Peyer's patch (tissue), 4 donors: ENCODE data around the gene CD38. TPM values are rescaled to one million over a fixed set of nuclear protein-coding genes. Genes with fewer than 3 reads are reported as not detected.

Experiments used
- DNase-seq, 3 donors: peaks; one replicate each; pipeline ENCODE4 v3.0.0-alpha.2; 2017 to 2019
- H3K27ac ChIP-seq, 4 donors: fragments of 200-600 bp; sonication (generic); one replicate each; pipeline ENCODE4 v1.5.1; 2016 to 2019
- H3K27me3 ChIP-seq, 2 donors: fragments of 200-600 bp; sonication (generic); one replicate each; pipeline ENCODE4 v1.5.1; 2019
- H3K36me3 ChIP-seq, 3 donors: fragments of 200-600 bp; sonication (generic); one replicate each; pipeline ENCODE4 v1.5.1; 2016 to 2019
- H3K4me1 ChIP-seq, 4 donors: fragments of 200-600 bp; sonication (generic); one replicate each; pipeline ENCODE4 v1.5.1; 2016 to 2019
- H3K4me3 ChIP-seq, 4 donors: fragments of 200-600 bp; sonication (generic); 1 replicate in 3 of 4; 2 replicates in 1 of 4; pipeline ENCODE4 v1.5.1; 2016 to 2019; ENCODE audit warnings: mild to moderate bottlenecking in 1 of 4
- H3K9me3 ChIP-seq, 4 donors: fragments of 200-600 bp; sonication (generic); one replicate each; pipeline ENCODE4 v1.5.1; 2016 to 2019; ENCODE audit warnings: mild to moderate bottlenecking in 1 of 4
- POLR2A ChIP-seq, 2 donors: fragments of 450-650 bp; IDR thresholded peaks; one replicate each; pipeline ENCODE4 v1.5.1; 2017; ENCODE audit warnings: antibody characterized with exemption in 2 of 2, mild to moderate bottlenecking in 2 of 2, moderate library complexity in 2 of 2
- total RNA-seq, 4 donors: library from RNA; depleted of rRNA; stranded (reverse); fragments of >200 nt; gene quantifications; one replicate each; pipeline ENCODE4 v1.1.0, GENCODE V29; 2016
- TF ChIP-seq, protein P1 (sequence below), 6 experiments: fragments of 450-650 bp in 4 of 6; fragments of 200-600 bp in 2 of 6; sonication (generic) in 1 of 6; IDR thresholded peaks; one replicate each; pipeline ENCODE4 v1.5.1; 2017 to 2019; ENCODE audit warnings: antibody characterized with exemption in 6 of 6, mild to moderate bottlenecking in 3 of 6, moderate library complexity in 1 of 6

The CD38 gene
- total RNA-seq, 4 donors from 2014 or later = 2.1 to 19.0 (median 3.9) TPM

DNA sequence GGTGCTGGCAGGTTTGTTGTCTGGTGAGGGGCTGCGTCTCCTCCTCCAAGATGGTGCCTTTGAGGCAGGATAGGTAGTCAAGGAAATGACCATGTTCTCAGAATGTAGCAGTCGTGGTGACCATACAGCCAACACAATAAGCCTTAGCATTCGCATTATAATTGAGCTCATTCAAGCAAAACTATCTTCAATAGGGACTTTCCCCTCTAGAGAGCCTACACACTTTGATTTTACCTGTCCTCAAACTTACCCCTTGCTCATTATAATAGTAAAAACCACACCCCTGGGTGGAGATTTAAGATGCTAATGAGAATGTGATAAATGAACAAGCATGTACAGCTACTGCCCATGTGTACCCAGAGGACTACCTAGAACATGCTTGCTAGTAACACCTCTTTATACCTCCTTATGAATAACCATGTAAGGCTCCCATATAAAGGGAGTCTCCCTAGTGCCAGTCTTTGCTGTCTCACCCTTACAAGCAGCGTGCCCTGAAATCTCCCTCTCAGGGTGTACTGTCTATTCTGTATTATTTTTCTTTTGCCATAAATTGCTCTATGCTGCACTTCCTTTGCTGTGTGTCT, 112.2 kb downstream of the CD38 start:
- Histone ChIP-seq H3K27ac (no peak overlapping the region), H3K27me3 (no peaks in the 10 kb centered on the region), H3K4me1 (no peaks in the 10 kb centered on the region), H3K9me3 (no peaks in the 10 kb centered on the region), H3K4me3 (no peak overlapping the region), H3K36me3 (no peaks in the 10 kb centered on the region)
- DNase-seq = no peak
- TF ChIP-seq POLR2A (IDR thresholded peaks at IDR 0.05) = no peak
- TF ChIP-seq, protein P1, sequence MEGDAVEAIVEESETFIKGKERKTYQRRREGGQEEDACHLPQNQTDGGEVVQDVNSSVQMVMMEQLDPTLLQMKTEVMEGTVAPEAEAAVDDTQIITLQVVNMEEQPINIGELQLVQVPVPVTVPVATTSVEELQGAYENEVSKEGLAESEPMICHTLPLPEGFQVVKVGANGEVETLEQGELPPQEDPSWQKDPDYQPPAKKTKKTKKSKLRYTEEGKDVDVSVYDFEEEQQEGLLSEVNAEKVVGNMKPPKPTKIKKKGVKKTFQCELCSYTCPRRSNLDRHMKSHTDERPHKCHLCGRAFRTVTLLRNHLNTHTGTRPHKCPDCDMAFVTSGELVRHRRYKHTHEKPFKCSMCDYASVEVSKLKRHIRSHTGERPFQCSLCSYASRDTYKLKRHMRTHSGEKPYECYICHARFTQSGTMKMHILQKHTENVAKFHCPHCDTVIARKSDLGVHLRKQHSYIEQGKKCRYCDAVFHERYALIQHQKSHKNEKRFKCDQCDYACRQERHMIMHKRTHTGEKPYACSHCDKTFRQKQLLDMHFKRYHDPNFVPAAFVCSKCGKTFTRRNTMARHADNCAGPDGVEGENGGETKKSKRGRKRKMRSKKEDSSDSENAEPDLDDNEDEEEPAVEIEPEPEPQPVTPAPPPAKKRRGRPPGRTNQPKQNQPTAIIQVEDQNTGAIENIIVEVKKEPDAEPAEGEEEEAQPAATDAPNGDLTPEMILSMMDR (IDR thresholded peaks at IDR 0.05) = no peak

DNA sequence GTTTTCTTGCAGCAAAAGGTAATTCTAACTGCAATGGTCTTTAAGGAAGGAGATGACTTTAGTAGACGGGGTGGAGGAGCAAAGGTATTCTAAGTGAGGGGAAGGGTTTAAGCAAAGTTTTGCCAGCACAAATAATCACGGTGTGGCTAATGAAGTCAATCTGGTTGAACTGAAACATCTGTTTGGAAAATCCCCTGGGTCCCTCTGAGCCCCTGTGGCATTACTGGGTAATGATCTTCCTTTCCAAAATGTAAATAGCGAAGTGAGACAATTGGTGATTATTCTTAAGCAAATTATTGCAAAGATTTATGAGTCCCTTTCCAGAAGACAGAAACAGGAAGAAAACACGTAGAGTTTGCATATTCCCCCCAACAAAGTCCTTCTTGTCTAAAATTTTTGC, 113.2 kb downstream of the CD38 start:
- Histone ChIP-seq H3K27ac (no peak overlapping the region), H3K27me3 (no peaks in the 10 kb centered on the region)

DNA sequence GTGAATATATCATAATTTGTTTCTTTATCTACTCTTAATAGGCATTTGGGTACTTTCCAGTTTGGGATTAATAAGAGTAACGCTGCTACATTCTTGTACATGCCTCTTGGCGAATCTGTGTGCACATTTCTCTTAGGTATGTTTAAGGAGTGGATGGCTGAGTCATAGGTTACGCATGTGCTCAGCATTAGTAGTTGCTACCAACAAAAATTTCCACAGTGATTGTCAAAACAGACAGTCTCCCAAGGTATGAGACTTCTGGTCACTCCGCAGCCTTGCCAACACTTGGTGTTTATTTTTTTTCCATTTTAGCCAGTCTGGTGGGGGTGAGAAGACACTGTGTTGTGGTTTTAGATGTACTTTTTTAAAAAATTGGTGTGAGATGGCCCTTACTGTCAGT, 115.8 kb downstream of the CD38 start:
- H3K9me3 ChIP-seq = no peaks in the 10 kb centered on the region
- H3K36me3 ChIP-seq = no peaks in the 10 kb centered on the region
- DNase-seq = no peak
- H3K4me3 ChIP-seq = no peak overlapping the region
- no peak overlapping the region for H3K27ac ChIP-seq
- TF ChIP-seq, protein P1 (IDR thresholded peaks at IDR 0.05) = no peak
- TF ChIP-seq POLR2A (IDR thresholded peaks at IDR 0.05) = no peak
- H3K4me1 ChIP-seq = no peaks in the 10 kb centered on the region
- no peaks in the 10 kb centered on the region for H3K27me3 ChIP-seq

More for the DNA sequence above, 113.2 kb downstream of the CD38 start:
- Histone ChIP-seq H3K9me3 (no peaks in the 10 kb centered on the region), H3K4me3 (no peak overlapping the region), H3K4me1 (no peaks in the 10 kb centered on the region), H3K36me3 (no peaks in the 10 kb centered on the region)
- DNase-seq = no peak
- no peak for TF ChIP-seq POLR2A (IDR thresholded peaks at IDR 0.05)
- TF ChIP-seq, protein P1 (IDR thresholded peaks at IDR 0.05) = no peak

DNA sequence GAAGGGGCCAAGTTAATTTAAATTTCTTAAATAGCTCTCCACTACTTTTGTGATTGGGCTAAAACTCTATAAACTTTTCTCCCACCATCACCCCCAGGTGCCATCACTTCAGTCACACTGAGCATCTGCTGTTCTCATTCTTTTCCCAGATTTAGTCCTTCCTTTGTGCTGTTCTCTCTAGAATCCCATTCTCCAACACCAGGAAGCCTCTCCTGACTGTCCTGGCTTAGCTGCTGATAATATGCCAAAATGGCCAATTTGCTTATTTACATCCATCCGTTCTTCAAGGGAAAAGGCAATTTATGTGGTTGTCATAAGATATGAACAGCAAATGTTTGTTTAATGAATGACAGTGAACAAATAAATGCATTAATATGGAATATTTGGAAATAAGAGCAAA, 116.3 kb downstream of the CD38 start:
- no peaks in the 10 kb centered on the region for H3K27me3 ChIP-seq
- no peak for DNase-seq
- H3K9me3 ChIP-seq = no peaks in the 10 kb centered on the region
- no peaks in the 10 kb centered on the region for H3K36me3 ChIP-seq
- H3K4me3 ChIP-seq = no peak overlapping the region
- TF ChIP-seq, protein P1 (IDR thresholded peaks at IDR 0.05) = no peak
- TF ChIP-seq POLR2A (IDR thresholded peaks at IDR 0.05) = no peak
- H3K27ac ChIP-seq = no peak overlapping the region
- no peaks in the 10 kb centered on the region for H3K4me1 ChIP-seq

DNA sequence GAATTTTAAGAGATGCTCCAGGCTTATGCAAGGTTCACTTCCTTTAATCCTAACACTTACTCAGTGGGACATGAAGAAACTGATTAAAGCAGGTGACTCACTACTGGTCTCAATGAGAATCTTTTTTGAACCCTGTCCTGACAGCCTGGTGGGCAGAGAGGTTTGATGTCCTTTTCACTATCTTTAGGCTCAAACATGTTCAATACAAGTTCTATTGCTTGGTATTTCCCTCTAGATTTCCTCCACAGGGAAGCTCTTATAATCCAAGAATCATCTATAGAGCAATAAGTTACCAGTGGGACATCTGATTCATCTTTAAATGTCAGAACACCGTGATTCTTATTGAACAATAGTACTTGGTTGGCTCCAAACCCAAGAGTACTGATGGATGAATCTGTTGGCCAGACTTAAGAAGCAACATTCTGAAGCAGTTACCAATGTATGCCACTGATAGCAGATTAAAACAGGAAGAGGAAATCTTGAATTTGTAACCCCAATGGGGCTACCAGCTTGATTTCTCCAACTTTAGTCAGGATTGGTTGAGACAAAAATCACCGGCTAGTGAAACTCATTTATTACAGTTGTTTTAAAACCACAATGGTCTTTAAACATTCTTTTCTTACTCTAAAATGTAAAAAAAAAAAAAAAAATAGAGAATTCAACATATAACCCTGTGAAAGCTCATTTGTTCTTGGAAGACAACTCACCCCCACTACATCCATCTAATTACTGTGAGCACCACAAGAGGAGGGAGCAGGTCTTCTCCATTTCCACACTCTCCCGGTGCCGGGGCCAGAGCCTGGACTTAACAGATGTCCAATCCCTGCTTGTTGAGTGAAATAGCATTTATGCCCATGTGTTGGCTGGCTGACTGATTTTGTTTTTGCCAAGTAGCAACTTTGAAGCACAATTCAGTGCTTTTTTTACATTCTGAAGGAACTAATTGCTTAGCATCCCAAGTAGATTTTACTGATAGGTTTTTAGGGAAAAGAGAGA, 117.1 kb downstream of the CD38 start:
- H3K4me3 ChIP-seq = no peak overlapping the region
- no peaks in the 10 kb centered on the region for H3K4me1 ChIP-seq
- H3K9me3 ChIP-seq = no peaks in the 10 kb centered on the region
- H3K27me3 ChIP-seq = no peaks in the 10 kb centered on the region
- no peak for DNase-seq
- TF ChIP-seq, protein P1 (IDR thresholded peaks at IDR 0.05) = no peak
- no peak for TF ChIP-seq POLR2A (IDR thresholded peaks at IDR 0.05)
- no peaks in the 10 kb centered on the region for H3K36me3 ChIP-seq
- H3K27ac ChIP-seq = no peak overlapping the region
